ENCODE measurements around the gene SMIM32. TPM values are rescaled to one million over a fixed set of nuclear protein-coding genes. Genes with fewer than 3 reads are reported as not detected.

SMIM32 gene
- total and polyA plus RNA-seq, 4 experiments from 2014 or later: not detected

DNA sequence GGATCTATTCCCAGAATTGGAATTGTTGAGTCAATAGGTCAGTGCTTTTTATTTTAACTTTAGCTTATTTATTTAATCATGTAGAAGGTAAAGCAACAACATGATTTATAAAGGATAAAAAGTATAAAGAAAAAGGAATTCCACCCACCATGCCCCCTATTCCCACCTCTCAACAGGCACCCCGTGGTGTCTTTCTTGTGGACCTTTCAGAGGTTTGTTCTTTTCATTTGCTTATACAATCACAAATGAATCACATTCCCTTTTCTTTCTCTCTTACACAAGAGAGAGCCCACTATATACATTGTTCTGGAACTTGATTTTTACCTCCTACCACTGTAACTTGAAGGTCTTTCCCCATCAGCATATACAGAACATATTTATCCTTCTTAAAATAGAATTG lies 37.2 kb upstream of the SMIM32 start:
- intact Hi-C loops (cut with micrococcal nuclease): no loop called here
- no peak overlapping the region for H3K27ac Mint-ChIP-seq
- H3K36me3 ChIP-seq (ENCODE audit: insufficient read depth, low read length): no peaks in the 10 kb centered on the region
- no peak for DNase-seq
- H3K9me3 Mint-ChIP-seq: no peaks in the 10 kb centered on the region
- no peak overlapping the region for H3K4me3 Mint-ChIP-seq
- no peaks in the 10 kb centered on the region for H3K4me1 ChIP-seq (ENCODE audit: insufficient read depth, low read length)
- no peaks in the 10 kb centered on the region for H3K9me3 ChIP-seq (ENCODE audit: control insufficient read depth in 1 of 2, low read length in 2 of 2)
- POLR2A ChIA-PET (ENCODE audit: partially characterized antibody): no interaction called here
- H3K36me3 Mint-ChIP-seq: no peaks in the 10 kb centered on the region
- H3K27me3 Mint-ChIP-seq: peaks cover 0 to 12% of the 10 kb centered on the region in 2 donors
- H3K4me3 ChIP-seq (ENCODE audit: low read length in 2 of 2): no peak overlapping the region
- no peaks in the 10 kb centered on the region for H3K27me3 ChIP-seq (ENCODE audit: insufficient read depth, low read length)
- H3K4me1 Mint-ChIP-seq: no peaks in the 10 kb centered on the region
- CTCF ChIA-PET (ENCODE audit: partially characterized antibody): no interaction called here
- no peak overlapping the region for H3K27ac ChIP-seq (ENCODE audit: low read depth, low read length)

DNA sequence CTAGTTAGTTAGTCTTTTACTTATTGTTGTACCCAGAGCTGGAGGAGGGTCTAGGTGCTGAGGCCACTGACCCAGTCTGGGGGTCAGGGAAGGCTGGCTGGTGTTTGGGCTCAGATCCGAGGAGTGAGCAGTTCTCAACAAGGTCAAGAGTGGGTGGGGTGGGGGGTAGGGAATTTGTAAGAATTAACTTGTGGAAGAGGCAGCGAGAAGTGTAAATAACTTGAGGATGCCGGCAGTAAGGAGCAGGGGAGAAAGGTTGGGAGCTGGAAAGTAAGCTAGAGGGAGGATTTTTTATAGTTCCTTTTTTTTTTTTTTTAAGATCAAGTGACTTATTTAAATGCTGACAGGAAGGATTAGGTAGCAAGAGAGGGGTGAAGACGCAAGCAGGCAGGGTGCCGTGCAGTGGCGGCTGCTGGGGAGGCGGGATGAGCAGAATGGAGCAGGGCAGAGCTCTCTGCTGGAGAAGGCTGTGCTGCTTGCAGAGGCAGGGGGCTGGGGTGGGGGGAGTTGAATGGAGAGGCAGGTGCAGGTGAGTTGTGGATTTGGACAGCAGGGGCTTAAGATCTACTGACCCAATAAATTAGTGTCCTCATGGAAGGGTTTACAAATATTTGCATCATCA lies 35.3 kb upstream of the SMIM32 start:
- Histone ChIP-seq H3K27me3 (ENCODE audit: insufficient read depth, low read length) (no peaks in the 10 kb centered on the region), H3K27ac (ENCODE audit: low read depth, low read length) (no peak overlapping the region), H3K4me1 (ENCODE audit: insufficient read depth, low read length) (no peaks in the 10 kb centered on the region), H3K9me3 (ENCODE audit: control insufficient read depth in 1 of 2, low read length in 2 of 2) (no peaks in the 10 kb centered on the region), H3K4me3 (ENCODE audit: low read length in 2 of 2) (no peak overlapping the region), H3K36me3 (ENCODE audit: insufficient read depth, low read length) (no peaks in the 10 kb centered on the region)
- ChIA-PET CTCF (ENCODE audit: partially characterized antibody) (interaction anchor here (1.0 kb wide), 1 partner anchor 17 kb away, joined by 3 read pairs; no protein-coding TSS in a partner anchor), POLR2A (ENCODE audit: partially characterized antibody) (no interaction called here)
- Mint-ChIP-seq H3K4me1 (no peaks in the 10 kb centered on the region), H3K9me3 (no peaks in the 10 kb centered on the region), H3K27me3 (peaks cover 3 to 16% of the 10 kb centered on the region in 2 donors), H3K27ac (no peak overlapping the region), H3K4me3 (no peak overlapping the region), H3K36me3 (no peaks in the 10 kb centered on the region)
- no peak for DNase-seq
- intact Hi-C loops (cut with micrococcal nuclease): no loop called here

DNA sequence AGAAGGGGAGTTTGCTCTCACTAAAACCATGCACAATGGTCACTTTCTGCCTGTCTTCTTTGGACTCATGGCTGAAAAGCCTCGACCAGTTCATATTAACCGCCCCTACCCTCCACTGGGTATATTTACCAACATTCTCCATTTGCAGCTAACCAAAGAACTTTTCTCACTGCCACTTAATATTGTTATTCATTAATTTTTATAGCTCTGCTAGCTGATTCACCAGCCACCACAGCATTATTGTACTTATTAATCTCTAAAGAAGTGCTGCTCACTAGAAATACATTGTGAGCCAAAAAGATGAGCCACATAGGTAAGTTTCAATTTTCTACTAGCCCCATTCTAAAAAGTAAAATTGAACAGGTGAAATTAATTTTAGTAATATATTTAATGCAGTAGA lies 33.4 kb upstream of the SMIM32 start:
- no peak overlapping the region for H3K4me3 Mint-ChIP-seq
- Histone ChIP-seq H3K27ac (ENCODE audit: low read depth, low read length) (no peak overlapping the region), H3K9me3 (ENCODE audit: control insufficient read depth in 1 of 2, low read length in 2 of 2) (no peaks in the 10 kb centered on the region), H3K27me3 (ENCODE audit: insufficient read depth, low read length) (no peaks in the 10 kb centered on the region), H3K4me1 (ENCODE audit: insufficient read depth, low read length) (no peaks in the 10 kb centered on the region), H3K4me3 (ENCODE audit: low read length in 2 of 2) (no peak overlapping the region), H3K36me3 (ENCODE audit: insufficient read depth, low read length) (no peaks in the 10 kb centered on the region)
- peaks cover 0 to 16% (median 4%) of the 10 kb centered on the region in 8 donors for H3K9me3 Mint-ChIP-seq
- H3K27ac Mint-ChIP-seq: no peak overlapping the region
- intact Hi-C loops (cut with micrococcal nuclease): no loop called here
- POLR2A ChIA-PET (ENCODE audit: partially characterized antibody): no interaction called here
- DNase-seq: no peak
- no peaks in the 10 kb centered on the region for H3K36me3 Mint-ChIP-seq
- peaks cover 3 to 16% of the 10 kb centered on the region in 2 donors for H3K27me3 Mint-ChIP-seq
- CTCF ChIA-PET (ENCODE audit: partially characterized antibody): no interaction called here
- no peaks in the 10 kb centered on the region for H3K4me1 Mint-ChIP-seq

DNA sequence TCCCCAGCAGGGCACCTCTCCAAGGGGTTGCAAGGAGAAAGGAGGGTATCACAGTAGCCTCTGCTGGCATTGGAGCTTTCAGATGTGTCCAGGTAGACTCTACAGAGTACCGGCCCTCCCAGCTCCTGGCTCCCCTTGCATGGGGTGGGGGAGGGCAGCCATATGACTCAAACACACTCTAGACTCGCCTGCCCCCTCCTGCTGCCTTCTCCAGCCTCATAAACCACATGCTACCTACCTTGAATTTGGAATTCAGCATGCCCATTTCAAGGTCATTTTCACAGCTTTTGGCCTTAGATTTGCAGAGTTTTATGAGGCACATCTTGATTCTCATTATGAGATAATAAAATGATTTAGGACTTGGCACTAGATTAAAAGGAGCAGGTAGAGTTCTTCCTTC lies 32.8 kb upstream of the SMIM32 start:
- Histone ChIP-seq H3K27me3 (ENCODE audit: insufficient read depth, low read length) (no peaks in the 10 kb centered on the region), H3K9me3 (ENCODE audit: control insufficient read depth in 1 of 2, low read length in 2 of 2) (no peaks in the 10 kb centered on the region), H3K27ac (ENCODE audit: low read depth, low read length) (no peak overlapping the region), H3K4me3 (ENCODE audit: low read length in 2 of 2) (no peak overlapping the region), H3K36me3 (ENCODE audit: insufficient read depth, low read length) (no peaks in the 10 kb centered on the region), H3K4me1 (ENCODE audit: insufficient read depth, low read length) (no peaks in the 10 kb centered on the region)
- Mint-ChIP-seq H3K4me1 (no peaks in the 10 kb centered on the region), H3K9me3 (peaks cover 0 to 21% (median 8%) of the 10 kb centered on the region in 8 donors), H3K4me3 (no peak overlapping the region), H3K27ac (no peak overlapping the region), H3K36me3 (no peaks in the 10 kb centered on the region), H3K27me3 (peaks cover 3 to 20% of the 10 kb centered on the region in 2 donors)
- CTCF ChIA-PET (ENCODE audit: partially characterized antibody): no interaction called here
- intact Hi-C loops (cut with micrococcal nuclease): no loop called here
- no peak for DNase-seq
- POLR2A ChIA-PET (ENCODE audit: partially characterized antibody): no interaction called here

DNA sequence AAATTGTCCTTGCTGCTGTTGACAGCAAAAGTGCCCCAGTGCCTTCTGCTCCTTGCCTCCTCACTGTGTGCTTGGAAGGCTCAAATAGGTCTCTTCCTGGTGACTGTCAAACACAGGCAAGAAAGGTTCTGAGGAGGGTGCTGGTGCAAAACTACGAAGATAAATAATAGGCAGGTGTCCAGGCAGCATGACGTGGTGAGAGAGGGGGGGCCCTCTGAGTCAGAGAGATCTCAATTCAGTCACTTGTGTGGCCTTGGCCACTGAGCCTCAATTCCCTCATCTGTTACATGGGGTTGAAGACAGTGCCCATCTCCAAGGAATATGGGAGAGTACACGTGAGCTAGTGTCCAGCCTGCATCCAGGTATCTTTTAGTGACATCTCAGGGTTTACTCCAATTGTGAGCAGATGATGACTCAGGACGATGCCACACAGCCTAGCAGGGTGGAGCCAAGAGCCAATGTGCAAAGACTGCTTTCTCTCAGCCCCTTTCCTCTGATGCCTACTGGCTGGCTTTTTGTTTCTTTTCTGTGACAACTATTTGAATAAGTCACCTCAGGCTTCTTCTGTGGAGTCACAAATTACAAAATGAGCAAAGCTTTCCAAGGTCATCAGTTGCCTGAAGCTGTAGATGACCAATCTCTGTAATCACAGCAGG lies 29.7 kb upstream of the SMIM32 start:
- Mint-ChIP-seq H3K27ac (no peak overlapping the region), H3K36me3 (no peaks in the 10 kb centered on the region), H3K27me3 (peaks cover 3 to 13% of the 10 kb centered on the region in 2 donors), H3K4me3 (no peak overlapping the region), H3K4me1 (no peaks in the 10 kb centered on the region), H3K9me3 (peaks cover 0 to 34% (median 19%) of the 10 kb centered on the region in 8 donors)
- no peaks in the 10 kb centered on the region for H3K36me3 ChIP-seq (ENCODE audit: insufficient read depth, low read length)
- no peaks in the 10 kb centered on the region for H3K27me3 ChIP-seq (ENCODE audit: insufficient read depth, low read length)
- H3K4me3 ChIP-seq (ENCODE audit: low read length in 2 of 2): no peak overlapping the region
- no peaks in the 10 kb centered on the region for H3K4me1 ChIP-seq (ENCODE audit: insufficient read depth, low read length)
- no peak for DNase-seq
- H3K9me3 ChIP-seq (ENCODE audit: control insufficient read depth in 1 of 2, low read length in 2 of 2): no peaks in the 10 kb centered on the region
- ChIA-PET CTCF (ENCODE audit: partially characterized antibody) (interaction anchor here (0.9 to 1.6 kb wide), 3 partner anchors 9 to 18 kb away, joined by 3 to 6 read pairs (median 3); no protein-coding TSS in a partner anchor), POLR2A (ENCODE audit: partially characterized antibody) (no interaction called here)
- H3K27ac ChIP-seq (ENCODE audit: low read depth, low read length): no peak overlapping the region
- intact Hi-C loops (cut with micrococcal nuclease): no loop called here

DNA sequence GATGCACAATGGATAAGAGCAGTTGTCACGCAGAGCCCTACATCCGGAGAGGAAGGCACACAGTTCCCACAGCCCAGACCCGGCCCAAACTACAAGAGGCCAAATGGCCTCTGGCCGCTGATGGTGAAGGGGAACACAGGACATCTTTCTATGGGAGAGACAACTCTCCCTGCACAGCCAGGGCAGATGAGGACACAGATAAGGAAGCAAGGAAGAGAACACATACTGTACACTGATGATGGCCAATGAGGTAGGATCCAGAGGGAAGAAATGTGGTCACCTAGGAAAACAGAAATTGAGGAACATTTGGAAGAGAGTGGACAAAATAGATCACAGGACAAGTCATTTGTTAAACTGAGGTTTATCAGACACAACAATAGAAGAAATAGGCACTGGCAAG lies 28.4 kb upstream of the SMIM32 start:
- Mint-ChIP-seq H3K27ac (no peak overlapping the region), H3K4me1 (no peaks in the 10 kb centered on the region), H3K36me3 (no peaks in the 10 kb centered on the region), H3K4me3 (no peak overlapping the region), H3K9me3 (peaks cover 0 to 34% (median 19%) of the 10 kb centered on the region in 8 donors), H3K27me3 (peaks cover 3 to 11% of the 10 kb centered on the region in 2 donors)
- no peak for DNase-seq
- H3K9me3 ChIP-seq (ENCODE audit: control insufficient read depth in 1 of 2, low read length in 2 of 2): no peaks in the 10 kb centered on the region
- H3K4me1 ChIP-seq (ENCODE audit: insufficient read depth, low read length): no peaks in the 10 kb centered on the region
- no peak overlapping the region for H3K4me3 ChIP-seq (ENCODE audit: low read length in 2 of 2)
- intact Hi-C loops (cut with micrococcal nuclease): no loop called here
- H3K27ac ChIP-seq (ENCODE audit: low read depth, low read length): no peak overlapping the region
- no peaks in the 10 kb centered on the region for H3K27me3 ChIP-seq (ENCODE audit: insufficient read depth, low read length)
- H3K36me3 ChIP-seq (ENCODE audit: insufficient read depth, low read length): no peaks in the 10 kb centered on the region
- ChIA-PET CTCF (ENCODE audit: partially characterized antibody) (interaction anchor here (1.0 kb wide), 1 partner anchor 19 kb away, joined by 3 read pairs; no protein-coding TSS in a partner anchor), POLR2A (ENCODE audit: partially characterized antibody) (no interaction called here)

DNA sequence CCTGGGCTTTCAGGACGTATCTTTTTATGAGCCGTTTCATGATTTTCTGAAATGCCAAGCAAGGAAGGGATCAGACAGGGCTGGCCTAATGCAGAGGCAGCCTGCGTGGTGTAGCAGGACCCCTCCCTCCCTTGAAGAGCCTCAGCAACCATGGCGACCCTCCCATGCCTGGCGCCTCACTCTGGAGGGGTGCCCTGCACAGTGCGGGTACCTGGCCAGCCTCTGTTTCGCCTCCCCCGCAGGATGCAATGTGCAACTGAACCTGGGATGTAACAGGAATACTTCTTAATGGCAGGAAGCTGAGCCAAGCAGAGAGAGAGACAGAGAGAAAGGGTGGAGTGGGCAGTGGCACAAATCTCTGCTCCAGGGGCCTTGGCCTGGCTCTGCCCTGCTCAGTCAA lies 23.3 kb upstream of the SMIM32 start:
- no peak overlapping the region for H3K4me3 ChIP-seq (ENCODE audit: low read length in 2 of 2)
- Mint-ChIP-seq H3K36me3 (no peaks in the 10 kb centered on the region), H3K4me1 (no peaks in the 10 kb centered on the region), H3K27me3 (peaks cover 7 to 16% of the 10 kb centered on the region in 2 donors), H3K4me3 (no peak overlapping the region), H3K27ac (no peak overlapping the region), H3K9me3 (peaks cover 0 to 18% (median 13%) of the 10 kb centered on the region in 8 donors)
- intact Hi-C loops (cut with micrococcal nuclease): no loop called here
- no peak for DNase-seq
- no peak overlapping the region for H3K27ac ChIP-seq (ENCODE audit: low read depth, low read length)
- no peaks in the 10 kb centered on the region for H3K36me3 ChIP-seq (ENCODE audit: insufficient read depth, low read length)
- no peaks in the 10 kb centered on the region for H3K27me3 ChIP-seq (ENCODE audit: insufficient read depth, low read length)
- H3K4me1 ChIP-seq (ENCODE audit: insufficient read depth, low read length): no peaks in the 10 kb centered on the region
- ChIA-PET CTCF (ENCODE audit: partially characterized antibody) (interaction anchor here (0.7 kb wide), 1 partner anchor 11 kb away, joined by 3 read pairs; no protein-coding TSS in a partner anchor), POLR2A (ENCODE audit: partially characterized antibody) (no interaction called here)
- no peaks in the 10 kb centered on the region for H3K9me3 ChIP-seq (ENCODE audit: control insufficient read depth in 1 of 2, low read length in 2 of 2)

Measured in CD4-positive, alpha-beta memory T cell (primary cell).